GM21576 (cell line): Measurements from ENCODE around the gene AKT1.
"Not testable (repeated sequence)": the region's sequence is repeated elsewhere in the genome, so short reads cannot be mapped to it uniquely, and the experiment has no call there.

Experiments
- ATAC-seq: cut with Tn5 transposase; IDR thresholded peaks from one replicate; pipeline ENCODE4 v1.9.1; 2021; ENCODE audit warnings: mild to moderate bottlenecking, moderate library complexity; ENCODE audit not compliant: unreplicated experiment

AKT1 gene

DNA sequence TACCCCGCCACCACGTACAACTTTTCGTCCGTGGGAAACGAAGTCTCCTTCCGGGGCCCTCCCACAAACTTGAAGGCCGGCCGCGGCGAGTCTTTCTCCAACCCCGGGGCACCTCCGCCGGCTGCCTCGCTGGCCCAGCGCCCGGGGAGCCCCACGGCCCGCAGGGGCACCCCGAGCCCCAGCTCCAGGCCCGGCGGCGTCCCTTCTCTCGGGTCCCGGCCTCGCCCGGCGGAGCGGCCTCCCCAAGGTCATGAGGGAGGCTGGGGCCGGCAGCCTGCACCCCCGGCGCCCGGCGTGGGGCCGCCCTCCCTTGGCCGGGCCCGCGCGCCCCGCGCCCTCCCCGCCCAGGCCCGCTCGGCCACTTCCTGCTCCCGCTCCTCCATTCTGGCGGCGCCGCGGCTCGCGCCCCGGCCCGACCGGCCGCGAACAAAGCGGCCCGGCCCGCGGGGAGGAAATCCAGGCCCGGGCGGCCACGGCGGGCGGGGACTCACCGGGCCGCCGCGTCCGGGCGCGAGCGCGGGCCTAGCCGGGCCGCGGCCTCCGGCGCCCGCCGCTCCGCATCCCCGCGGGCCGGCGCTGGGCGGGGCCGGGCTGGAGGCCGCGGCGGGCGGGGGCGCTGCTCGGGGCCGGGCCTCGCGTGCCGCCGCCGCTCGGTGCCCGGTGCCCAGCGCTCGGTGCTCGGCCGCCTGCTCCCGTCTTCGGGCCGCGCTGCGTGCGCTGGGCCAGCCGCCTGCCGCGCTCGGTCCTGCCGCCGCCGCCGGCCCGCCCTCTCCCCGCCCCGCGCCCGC is at the start of gene AKT1:
AKT1 (minus strand) TSS at position 756 of the 788 bp plus-strand sequence. CDS start 3,105 bp downstream, outside the sequence.
- no peak for ATAC-seq

DNA sequence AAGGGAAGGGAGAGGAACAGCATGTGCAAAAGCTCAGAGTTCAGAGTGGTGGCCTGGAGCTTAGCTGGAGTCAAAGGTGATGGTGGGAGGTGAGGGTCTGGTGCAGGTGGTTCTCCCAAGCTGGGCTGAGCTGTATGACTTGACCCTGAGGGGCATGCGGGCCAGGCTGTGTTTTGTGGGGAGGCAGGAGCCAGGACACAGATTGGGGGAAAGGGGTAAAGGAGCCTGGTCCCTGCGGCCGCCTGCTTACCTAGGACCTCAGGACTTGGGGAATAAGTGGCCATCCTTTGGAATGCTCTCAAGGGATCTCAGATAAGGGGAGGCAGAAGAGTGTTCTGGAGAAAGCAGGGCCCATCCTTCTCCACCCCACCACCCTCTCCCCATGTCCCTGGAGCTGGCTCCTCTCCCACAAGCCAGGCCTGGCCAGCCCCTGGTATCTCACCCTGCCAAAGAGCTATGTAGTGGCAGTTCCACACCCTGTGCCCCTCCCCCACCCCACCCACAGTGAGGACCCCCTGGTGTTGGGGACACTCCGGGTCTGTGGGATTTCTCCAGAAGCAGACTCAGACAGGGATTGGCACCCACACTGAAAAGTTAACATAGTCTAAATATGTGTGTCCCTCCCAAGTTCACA is 49.6 kb upstream of the AKT1 start:
- ATAC-seq = no peak

DNA sequence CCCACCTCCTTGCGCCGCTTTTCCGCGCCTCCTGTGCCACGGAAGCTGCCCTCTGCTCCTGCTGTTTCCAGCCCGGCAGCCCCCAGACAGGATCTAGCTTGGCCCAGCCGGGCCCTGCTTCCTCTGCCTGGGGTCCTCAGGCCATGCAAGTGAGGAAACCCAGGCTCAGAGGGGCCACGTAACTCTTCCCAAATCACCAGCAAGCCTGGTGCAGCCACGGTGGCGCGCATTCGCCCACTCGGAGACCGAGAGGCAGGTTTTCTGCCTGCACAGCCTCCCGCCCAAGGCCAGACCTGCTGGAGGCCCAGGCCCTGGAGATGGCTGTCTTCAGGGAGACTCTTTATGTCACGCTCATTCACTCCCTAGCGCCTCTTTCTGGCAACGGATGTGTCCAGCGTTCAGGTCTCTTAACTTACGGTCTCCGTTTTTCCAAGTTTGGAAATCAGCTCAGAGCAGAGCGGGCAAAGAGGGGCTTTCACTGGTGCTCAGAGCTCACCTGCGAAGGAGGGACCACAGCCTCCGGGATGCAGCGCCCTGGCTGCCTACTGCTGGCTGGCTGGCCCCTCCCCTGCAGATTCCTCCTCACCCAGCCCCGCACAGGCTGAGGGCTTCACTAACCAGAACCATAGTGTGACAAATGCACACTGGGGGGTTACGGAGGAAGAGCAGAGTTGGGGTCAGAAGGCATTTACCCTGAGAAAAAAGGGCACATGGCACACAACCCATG is 48.9 kb upstream of the AKT1 start:
- ATAC-seq = no peak

DNA sequence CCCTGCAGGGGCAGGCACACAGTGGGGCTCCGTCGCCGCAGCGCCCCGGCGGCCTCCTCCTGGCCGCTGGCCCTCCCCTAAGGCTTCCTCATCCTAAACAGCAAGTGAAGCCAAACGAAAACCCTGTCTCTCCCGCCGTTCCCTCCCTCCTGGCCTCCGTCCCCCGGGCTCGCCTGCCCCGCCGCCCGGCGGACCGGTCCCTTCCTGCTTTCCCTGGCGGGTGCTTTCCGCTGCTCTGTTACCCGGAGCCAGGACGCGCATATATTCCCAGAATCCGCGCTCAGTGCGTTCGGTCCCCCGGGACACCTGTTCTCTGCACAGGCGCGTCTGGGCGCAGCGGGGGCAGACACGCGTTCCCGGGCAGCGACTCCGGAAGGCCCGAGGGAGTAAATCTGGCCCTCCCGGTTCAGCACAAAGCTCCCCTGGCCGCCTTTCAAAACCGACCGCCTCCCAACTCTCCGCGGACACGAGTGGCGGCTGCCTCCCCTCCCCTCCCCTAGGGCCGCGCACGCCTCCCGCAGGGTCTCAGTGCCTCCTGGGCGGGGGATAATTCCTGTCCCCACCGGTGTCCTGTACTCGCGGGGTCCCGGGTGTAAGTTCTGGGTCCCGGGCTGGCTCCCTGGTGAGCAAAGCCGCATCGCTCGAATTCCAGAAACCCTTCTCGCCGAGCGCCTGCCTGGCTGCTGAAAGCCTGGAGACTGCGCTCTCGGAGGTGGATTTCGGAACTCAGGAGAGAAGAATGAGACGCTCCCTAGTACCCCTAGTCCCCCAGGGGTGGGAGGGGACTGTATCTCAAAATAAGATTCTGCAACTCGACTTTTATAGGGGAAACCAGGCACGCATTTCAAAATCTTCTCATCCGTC is 48.1 kb upstream of the AKT1 start:
- ATAC-seq = no peak

DNA sequence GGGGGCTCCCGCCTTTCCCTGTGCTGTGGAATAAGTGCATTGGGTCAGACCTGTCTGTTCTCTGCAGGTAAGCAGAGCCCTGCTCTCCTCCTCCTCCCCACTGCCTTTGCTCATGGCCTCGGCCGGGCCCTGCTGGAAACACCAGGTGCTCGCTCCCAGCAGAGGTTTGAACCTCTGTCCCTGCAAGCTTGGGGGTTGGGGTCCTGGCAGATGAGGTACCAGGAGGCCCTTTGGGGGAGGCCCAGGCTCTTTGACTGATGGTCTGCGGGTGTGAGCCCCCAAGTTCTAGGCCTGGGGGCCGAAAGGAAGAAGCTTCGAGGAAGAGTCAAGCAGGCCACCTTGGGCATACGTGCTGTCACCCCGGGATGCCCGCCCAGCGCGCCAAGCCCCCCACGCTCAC is 47.5 kb upstream of the AKT1 start:
- no peak for ATAC-seq

DNA sequence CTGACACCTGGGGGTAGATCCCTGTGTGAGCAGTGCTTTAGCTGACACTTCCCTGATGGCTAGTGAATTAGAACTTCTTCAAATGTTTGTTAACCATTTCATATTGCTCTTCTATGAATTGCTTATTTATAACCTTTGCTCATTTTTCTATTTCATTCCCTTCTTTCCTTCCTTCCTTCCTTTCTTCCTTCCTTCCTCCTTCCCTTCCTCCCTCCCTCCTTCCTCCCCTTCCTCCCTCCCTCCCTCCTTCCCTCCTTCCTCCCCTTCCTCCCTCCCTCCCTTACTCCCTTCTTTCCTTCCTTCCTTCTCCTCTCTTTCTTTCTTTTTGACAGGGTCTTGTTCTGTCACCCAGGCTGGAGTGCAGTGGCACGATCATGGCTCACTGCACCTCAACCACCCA is 46.2 kb upstream of the AKT1 start:
- ATAC-seq = no peak

DNA sequence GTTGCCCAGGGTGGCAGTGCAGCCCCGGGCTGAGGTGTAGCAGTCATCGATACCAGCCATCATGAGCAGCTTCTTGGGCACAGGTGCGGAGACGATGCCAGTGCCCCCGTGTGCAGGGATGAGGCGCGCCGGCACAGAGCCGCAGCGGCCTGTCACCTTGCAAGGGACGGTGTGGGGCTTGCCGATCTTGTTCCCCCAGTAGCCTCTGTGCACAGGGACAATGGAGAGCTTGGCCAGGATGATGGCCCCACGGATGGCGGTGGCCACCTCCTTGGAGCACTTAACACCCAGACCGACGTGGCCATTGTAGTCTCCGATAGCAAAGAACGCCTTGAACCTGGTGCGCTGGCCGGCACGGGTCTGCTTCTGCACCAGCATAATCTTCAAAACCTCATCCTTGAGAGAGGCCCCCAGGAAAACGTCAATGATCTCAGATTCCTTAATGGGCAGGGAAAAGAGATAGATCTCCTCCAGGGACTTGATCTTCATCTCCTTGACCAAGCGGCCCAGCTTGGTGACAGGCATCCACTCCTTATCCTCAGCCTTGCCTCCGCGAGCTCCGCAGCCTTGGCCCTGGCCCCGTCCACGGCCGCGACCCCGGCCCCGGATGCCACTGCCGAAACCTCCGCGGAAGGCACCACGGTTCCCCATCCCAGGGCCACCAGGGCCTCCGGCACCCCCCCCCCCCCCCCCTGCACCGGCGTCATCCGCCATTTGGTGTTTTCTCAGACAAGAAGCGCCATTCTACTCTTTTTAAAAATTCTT is 40.8 kb upstream of the AKT1 start:
- ATAC-seq = not testable (repeated sequence)

DNA sequence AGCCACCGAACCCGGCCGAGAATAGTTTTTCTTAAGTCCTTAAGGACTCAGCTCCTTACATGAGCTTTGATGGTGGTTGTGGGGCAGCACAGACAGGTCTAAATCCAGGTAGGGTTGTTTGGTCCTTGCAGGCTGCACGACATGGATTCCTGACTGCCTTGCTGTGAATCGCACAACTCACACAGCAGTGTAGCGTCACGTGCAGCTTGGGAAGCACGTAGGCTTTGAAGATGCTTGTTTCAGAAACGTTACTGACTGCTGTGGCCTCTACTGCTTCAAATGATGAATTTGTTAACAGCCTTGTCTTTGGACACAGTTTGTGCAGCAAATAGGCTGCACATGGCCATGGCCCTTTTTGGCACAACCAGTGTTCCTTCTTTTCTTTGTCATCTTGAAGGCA is 35.2 kb upstream of the AKT1 start:
- ATAC-seq = no peak

DNA sequence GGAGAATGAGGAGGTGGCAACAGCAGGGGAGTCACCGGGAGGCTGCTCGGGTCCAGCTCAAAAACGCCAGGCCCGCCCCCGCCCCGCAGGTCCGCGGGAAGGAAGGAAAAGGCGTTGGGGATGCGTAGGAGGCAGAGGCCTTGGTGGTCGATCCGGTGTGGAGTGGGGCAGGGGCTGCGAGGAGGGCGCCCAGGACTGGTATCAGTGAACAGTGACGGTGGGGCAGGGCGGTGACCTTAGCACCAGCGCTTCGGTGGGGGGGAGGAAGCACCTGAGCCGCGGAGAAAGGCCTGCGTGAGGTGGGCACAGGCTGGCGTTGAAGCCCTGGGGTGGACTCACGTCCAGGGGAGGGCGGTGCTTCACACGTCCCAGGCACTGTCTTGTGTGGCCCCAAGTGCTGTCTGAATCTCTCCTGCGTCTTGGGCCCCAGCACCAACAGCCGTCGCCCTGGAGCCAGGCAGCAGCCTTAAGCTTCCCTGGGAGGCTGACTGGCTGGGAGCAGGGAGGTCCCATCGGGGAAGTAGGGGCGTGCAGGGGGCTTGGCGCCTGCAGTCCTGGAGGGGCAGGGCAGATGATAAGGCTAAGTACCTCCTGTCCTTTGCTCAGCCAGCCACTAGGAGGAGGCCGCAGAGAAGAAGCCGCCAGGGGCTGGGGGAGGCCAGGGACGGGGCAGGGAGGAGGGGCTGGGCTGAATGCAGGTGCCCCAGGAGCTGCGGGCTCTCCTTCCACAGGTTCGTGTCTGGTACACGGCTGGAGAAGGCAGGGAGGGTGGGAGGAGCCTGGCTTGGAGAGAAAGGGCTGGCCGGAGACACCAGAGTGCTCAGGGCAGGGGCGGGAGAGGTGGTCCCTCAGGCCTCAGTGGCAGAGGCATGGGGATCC is 31.9 kb upstream of the AKT1 start:
- no peak for ATAC-seq

DNA sequence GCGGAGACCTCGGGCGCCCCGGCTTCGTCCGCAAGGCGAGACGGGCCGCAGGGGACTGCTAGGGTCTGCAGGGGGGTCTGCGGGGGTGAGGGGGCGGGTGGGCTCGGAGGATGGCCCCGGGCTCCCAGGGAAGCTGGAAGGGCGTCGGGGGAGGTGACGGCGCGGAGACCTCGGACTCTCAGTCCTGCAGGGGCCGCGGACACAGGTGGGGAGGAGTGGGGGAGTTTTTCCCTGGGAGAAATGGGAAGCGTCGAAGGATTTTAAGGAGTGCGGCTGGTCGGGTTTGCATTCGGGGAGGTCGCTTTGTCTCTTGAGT is 31.3 kb upstream of the AKT1 start:
- ATAC-seq = no peak

DNA sequence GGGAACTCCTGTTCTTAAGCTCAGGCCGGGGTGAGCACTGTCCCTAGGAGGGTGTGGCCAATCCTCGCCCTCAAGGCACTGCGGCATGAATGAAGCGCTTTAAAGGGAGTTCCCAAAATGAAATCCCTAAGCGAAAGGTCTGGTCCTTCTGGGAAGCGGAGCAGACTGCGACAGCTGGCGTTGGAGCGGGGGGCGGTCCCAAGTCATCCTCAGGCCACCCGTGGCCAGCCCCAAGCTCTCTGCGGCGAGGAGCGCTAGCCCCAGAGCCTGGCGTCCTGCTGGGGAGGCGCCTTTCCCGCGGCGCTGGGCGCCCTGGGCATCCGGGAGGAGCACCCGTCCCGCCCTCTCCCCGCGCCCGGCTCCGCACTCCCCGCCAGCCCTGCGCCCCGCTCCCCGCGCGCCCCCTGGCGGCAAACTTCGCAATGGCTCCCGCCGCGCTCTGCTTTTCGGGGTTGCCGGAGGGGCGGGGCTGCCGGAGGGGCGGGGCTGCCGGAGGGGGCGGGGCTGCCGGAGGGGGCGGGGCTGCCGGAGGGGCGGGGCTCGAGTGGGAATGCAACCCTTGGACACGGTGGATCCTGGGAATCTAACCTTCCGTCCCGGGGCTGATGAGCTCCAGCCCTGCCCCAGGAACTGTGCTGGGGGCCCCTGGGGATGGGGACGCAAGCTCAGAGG is 30.8 kb upstream of the AKT1 start:
- ATAC-seq = peak; percentile 83

DNA sequence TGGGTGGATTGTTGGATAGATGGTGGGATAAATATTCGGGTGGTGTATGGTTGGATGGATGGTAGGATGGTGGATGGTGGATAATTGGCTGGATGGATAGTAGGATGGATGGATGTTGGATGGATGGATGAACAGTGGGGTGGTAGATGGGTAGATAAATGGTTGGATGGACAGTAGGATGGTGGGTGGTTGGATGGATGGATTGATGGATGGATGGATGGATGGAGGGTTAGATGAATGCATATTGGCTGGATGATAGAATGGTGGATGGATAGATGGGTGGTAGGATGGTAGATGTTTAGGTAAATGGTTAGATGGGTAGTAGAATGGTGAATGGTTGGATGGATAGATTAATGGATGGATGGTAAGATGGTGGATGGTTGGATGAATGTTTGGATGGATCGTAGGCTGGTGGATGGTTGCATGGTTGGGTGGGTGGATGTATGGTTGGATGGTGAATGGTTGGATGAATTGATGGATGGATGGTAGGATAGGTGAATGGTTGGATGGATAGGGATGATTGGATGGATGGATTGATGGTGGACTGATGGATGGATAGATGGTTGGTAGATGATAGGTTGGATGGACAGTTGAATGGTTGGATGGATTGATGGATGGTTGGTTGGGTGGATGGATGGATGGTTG is 28.9 kb upstream of the AKT1 start:
- no peak for ATAC-seq

DNA sequence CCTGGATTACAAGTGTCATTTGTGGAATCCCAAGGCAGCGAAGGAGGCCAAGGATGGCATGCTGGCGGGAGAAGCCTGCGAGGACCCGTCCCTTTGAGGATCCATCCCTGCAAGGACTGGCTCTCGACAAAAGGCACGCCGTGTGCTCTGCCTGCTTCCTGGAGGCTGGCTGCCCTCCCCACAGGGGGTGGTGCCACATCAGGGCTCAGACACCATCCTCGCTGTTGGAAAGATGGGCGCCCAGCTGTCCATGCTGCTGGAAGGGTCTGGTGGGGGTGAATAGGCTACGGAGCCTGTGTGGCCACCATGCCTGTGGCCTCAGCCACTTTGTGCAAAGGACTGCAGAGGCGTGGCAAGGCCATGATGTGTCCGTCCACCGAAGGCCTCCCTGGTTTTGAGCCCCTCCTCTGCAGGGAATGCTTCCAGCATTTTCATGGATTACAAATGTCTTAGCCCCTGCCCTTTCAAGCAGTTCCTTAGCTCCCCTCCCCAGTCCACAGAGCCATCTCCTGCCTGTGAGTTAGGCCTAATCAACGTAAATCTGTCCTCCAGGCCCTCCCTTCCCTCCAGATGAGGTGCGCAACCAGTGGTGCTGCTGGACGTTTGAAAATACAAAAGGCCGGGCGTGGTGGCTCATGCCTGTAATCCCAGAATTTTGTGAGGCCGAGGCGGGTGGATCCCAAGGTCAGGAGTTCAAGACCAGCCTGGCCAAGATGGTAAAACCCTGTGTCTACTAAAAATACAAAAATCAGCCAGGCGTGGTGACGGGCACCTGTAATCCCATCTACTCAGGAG is 27.5 kb upstream of the AKT1 start:
- no peak for ATAC-seq

DNA sequence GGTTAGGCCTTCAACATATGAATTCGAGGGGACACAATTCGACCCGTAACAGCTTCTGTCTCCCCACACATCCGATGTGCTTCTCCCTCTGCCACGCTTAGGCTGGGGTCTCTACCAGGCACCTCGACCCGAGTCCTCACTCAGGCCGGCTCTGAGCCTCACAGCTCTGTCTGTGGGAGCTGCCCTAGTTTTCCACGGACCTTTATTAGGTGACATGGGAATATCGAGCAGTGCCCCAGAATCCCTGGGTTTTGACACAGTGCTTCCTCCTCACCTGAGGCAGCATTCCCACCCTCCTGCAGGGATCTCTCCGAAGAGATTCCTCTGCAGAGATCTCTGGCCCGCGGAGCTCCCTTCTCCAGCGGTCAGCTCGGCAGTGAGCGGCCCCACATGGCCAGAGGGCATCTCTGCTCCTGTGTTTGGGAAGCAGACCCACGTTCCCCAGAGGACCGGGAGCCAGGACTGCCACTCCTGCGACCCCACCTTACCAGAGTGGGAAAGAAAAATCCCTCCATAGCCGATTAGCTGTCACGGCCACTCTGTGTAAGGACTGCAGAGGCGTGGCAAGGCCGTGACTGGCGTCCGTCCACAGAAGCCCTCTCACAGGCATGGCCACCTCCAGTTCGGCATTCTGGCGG is 26.5 kb upstream of the AKT1 start:
- no peak for ATAC-seq

DNA sequence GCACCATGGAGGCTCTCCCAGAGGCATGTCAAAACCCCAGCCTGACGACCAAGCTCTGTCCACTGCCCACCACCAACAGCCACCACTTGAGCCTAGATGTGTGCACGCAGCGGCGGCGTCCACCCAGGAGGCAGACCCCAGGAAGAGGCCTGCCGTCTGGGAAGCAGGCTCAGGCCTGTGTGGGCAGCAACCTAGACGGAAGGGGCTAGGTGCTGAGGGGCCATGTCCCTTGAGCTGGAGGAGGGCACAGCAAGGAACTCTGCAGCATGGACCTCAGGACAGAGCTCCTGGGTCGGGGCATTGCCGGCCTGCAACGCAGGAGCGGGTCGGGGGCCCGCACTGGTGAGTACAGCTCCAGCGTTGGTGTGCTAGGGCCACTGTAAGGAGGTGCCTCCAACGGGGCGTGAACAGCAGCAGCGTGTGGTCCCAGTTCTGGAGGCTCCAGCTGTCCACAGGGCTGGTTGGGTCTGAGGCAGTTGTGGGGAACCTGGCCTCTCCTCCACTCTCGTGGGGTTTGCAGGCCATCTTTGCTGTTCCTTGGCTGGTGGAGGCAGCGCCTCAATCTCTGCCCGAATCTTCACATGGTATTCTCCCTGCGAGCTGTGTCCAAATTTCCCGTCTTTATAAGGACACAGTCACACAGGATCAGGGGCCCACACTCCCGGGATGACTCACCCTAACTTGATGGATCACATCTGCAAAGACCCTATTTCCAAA is 25.8 kb upstream of the AKT1 start:
- no peak for ATAC-seq

DNA sequence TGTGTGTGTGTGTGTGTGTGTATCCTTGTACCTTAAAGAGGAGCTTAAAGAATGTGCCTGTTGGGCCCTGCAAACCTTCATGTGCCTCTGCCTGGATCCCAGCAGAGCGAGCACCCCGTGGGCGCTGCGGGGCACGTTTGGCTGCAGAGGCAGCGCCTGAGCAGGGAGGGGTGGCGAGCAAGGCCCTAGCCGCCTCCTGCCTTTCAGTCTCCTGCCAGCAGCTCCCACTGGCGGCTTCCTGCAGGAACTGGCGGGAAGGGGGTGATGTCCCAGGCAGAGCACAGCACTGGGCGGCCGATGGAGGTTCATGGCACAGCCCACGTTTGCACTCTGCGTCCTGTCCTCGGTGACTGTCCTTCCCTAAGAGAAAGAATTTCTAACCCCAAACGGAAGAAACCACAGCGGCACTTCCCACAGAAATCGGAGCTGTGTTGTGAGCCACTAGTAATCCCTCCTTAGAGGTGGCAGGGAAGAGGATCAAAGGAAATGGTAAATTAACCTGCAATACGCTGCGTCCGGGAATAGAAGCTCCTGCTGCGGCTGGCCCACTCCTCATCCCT is 25.2 kb upstream of the AKT1 start:
- no peak for ATAC-seq
